Measurements from ENCODE around the gene ITPKC. TPM values are rescaled to one million over a fixed set of nuclear protein-coding genes. Genes with fewer than 3 reads are reported as not detected.

The ITPKC gene
- total and polyA plus RNA-seq, 9 of the 15 experiments (the other 6 are each of a cell fraction or from before 2014, with no cell fraction given), result 0.08 to 9.3 (median 5.8) TPM

GRCh38 chr19:40750058-40750873 lies 33.4 kb downstream of the ITPKC start, which contains the start of gene ACTMAP (continued):
- TF ChIP-seq BRF2 (IDR thresholded peaks at IDR 0.05; ENCODE audit: borderline replicate concordance, insufficient read depth, insufficient read length) (no peak), POLR2AphosphoS5 (IDR thresholded peaks at IDR 0.05; ENCODE audit: control insufficient read depth, insufficient read depth, low read depth, low read length) (peak; percentile 23; the same call in 1 of the 2 replicates), MBD1 (CRISPR knock-in tag; IDR thresholded peaks at IDR 0.05) (no peak), PYGO2 (tag; IDR thresholded peaks at IDR 0.05) (peak; percentile 70), PCBP2 (IDR thresholded peaks at IDR 0.05; ENCODE audit: low read depth, low read length, poor library complexity, severe bottlenecking) (no peak), RNF2 (IDR thresholded peaks at IDR 0.05) (no peak; the same call in 1 of the 2 replicates), KAT7 (CRISPR knock-in tag; IDR thresholded peaks at IDR 0.05; ENCODE audit: borderline replicate concordance) (peak; percentile 43; the same call in 1 of the 2 replicates), CLOCK (CRISPR knock-in tag; IDR thresholded peaks at IDR 0.05; ENCODE audit: borderline replicate concordance) (peak; percentile 75; the same call in 1 of the 2 replicates), BMI1 (IDR thresholded peaks at IDR 0.05; ENCODE audit: low read length) (no peak), HMG20B (CRISPR knock-in tag; IDR thresholded peaks at IDR 0.05) (no peak), ZBTB11 (CRISPR knock-in tag; IDR thresholded peaks at IDR 0.05) (no peak; a peak in 1 of 6 replicates), CHCHD3 (CRISPR knock-in tag; IDR thresholded peaks at IDR 0.05) (no peak), POLR2AphosphoS2 (IDR thresholded peaks at IDR 0.05; ENCODE audit: low read length) (peak; percentile 57; the same call in 1 of the 2 replicates), SP1 (CRISPR knock-in tag; IDR thresholded peaks at IDR 0.05) (peak; percentile 97), ZNF445 (CRISPR knock-in tag; IDR thresholded peaks at IDR 0.05; ENCODE audit: low read depth) (no peak)
